GM12878 (cell line): ENCODE measurements around the gene OR13J1. TPM values are rescaled to one million over a fixed set of nuclear protein-coding genes. Genes with fewer than 3 reads are reported as not detected.

ENCODE experiments used
- ATAC-seq: fragments of 200-7000 bp; cut with Tn5 transposase; 3 replicates; pipeline ENCODE4 v1.9.1; 2020; ENCODE audit warnings: mild to moderate bottlenecking, moderate library complexity
- BruUV-seq: library from RNA; stranded (reverse); fragments of 400-500 nt; replicated peaks from 2 replicates; lab custom pipeline; 2021; lab: Mats Ljungman, UMichigan
- CTCF ChIA-PET: fragments of 300-600 bp; sonication (Branson Sonifier 250); formaldehyde crosslinking; extraction: SDS; loops from one replicate; lab custom pipeline; 2021; ENCODE audit warnings: inconsistent platforms; lab: Yijun Ruan, JAX
- POLR2A ChIA-PET: fragments of 350-600 bp; formaldehyde crosslinking; extraction: SDS; loops from one replicate; lab custom pipeline; 2021; ENCODE audit warnings: inconsistent platforms; lab: Charles Lee
- RAD21 ChIA-PET: fragments of 300-600 bp; sonication (Branson Sonifier 250); formaldehyde crosslinking; loops from one replicate; lab custom pipeline; 2023; ENCODE audit warnings: antibody characterized with exemption; ENCODE audit not compliant: unreplicated experiment; lab: Charles Lee
- SMC1A ChIA-PET: fragments of 300-600 bp; sonication (Branson Sonifier 250); formaldehyde crosslinking; loops from one replicate; lab custom pipeline; 2023; ENCODE audit not compliant: unreplicated experiment, uncharacterized antibody; lab: Charles Lee
- DNase-seq: peaks from one replicate; pipeline ENCODE4 v3.0.0-alpha.2; 2011; ENCODE audit warnings: low read depth, low spot score
- FAIRE-seq: peaks from 3 replicates; lab custom pipeline; 2011; peaks lifted over from hg19 to GRCh38; lab: Jason Lieb, UNC
- H2AFZ ChIP-seq: 2 replicates; pipeline ENCODE4 v1.6.0; 2011; ENCODE audit warnings: low read depth, low read length, control low read depth; ENCODE audit not compliant: control insufficient read depth
- H3K27ac ChIP-seq: 2 replicates; pipeline ENCODE4 v1.5.1; 2011; ENCODE audit warnings: control low read depth; ENCODE audit not compliant: control insufficient read depth, insufficient read depth
- H3K27me3 ChIP-seq, 2 experiments: replicated peaks in 1 of 2; 2 replicates each; pipeline versions ENCODE4 v1.6.0 to v1.6.1; 2011; ENCODE audit warnings: low read length in 1 of 2; ENCODE audit not compliant: control insufficient read depth in 2 of 2, insufficient read depth in 2 of 2
- H3K36me3 ChIP-seq, 2 experiments: 2 replicates each; pipeline ENCODE4 v1.5.1; 2011; ENCODE audit warnings: low read length in 1 of 2; ENCODE audit not compliant: control insufficient read depth in 2 of 2, insufficient read depth in 2 of 2
- H3K4me1 ChIP-seq: 2 replicates; pipeline ENCODE4 v1.6.1; 2011; ENCODE audit warnings: mild to moderate bottlenecking, low read length, moderate library complexity, mixed read lengths; ENCODE audit not compliant: control insufficient read depth, insufficient read depth
- H3K4me2 ChIP-seq: 2 replicates; pipeline ENCODE4 v1.6.0; 2011; ENCODE audit warnings: control low read depth; ENCODE audit not compliant: control insufficient read depth, insufficient read depth
- H3K4me3 ChIP-seq: fragments of 200-600 bp; sonication (generic); 2 replicates; pipeline ENCODE4 v1.5.1; 2016
- H3K79me2 ChIP-seq: 2 replicates; pipeline ENCODE4 v1.6.0; 2011; ENCODE audit warnings: low read length; ENCODE audit not compliant: control insufficient read depth, insufficient read depth
- H3K9ac ChIP-seq: 2 replicates; pipeline ENCODE4 v1.8.0; 2011; ENCODE audit warnings: low read length, control low read depth, mixed read lengths; ENCODE audit not compliant: control insufficient read depth, insufficient read depth
- H3K9me3 ChIP-seq: replicated peaks from 3 replicates; pipeline ENCODE4 v1.5.1; 2011; ENCODE audit warnings: mild to moderate bottlenecking, low read length; ENCODE audit not compliant: control insufficient read depth, insufficient read depth
- H4K20me1 ChIP-seq: 2 replicates; pipeline ENCODE4 v1.6.0; 2011; ENCODE audit not compliant: control insufficient read depth, insufficient read depth
- CTCF ChIP-seq, 3 experiments: IDR thresholded peaks in 2 of 3; conservative IDR thresholded peaks in 1 of 3; 2 replicates each; pipeline ENCODE4 v1.5.1; 2011; ENCODE audit warnings: low read depth in 3 of 3, low read length in 3 of 3, mild to moderate bottlenecking in 3 of 3, control low read depth in 2 of 3, moderate library complexity in 2 of 3, inconsistent platforms in 1 of 3, mixed read lengths in 1 of 3; ENCODE audit not compliant: control insufficient read depth in 2 of 3, insufficient read depth in 1 of 3; ENCODE audit errors: extremely low read depth in 1 of 3
- ESRRA ChIP-seq: IDR thresholded peaks from 2 replicates; pipeline ENCODE4 v1.6.1; 2012; ENCODE audit warnings: mild to moderate bottlenecking, low read length, improper control_type of control experiment
- RAD21 ChIP-seq: IDR thresholded peaks from 2 replicates; pipeline ENCODE4 v1.6.1; 2011; ENCODE audit warnings: mild to moderate bottlenecking, low read depth, low read length, moderate library complexity; ENCODE audit not compliant: insufficient read depth
- SMC3 ChIP-seq: IDR thresholded peaks from 2 replicates; pipeline ENCODE4 v1.6.1; 2011; ENCODE audit warnings: low read length, improper control_type of control experiment, borderline replicate concordance
- WGBS: methylation state at CpG from one replicate; pipeline ENCODE4 v1.1.6; 2016; ENCODE audit warnings: low lambda C conversion rate; ENCODE audit not compliant: insufficient replicate concordance, insufficient coverage; ENCODE audit errors: missing lambda C conversion rate; 5-methylcytosine and 5-hydroxymethylcytosine counted together
- in situ Hi-C: fragments of 300-500 bp; cut with MboI; formaldehyde crosslinking; loops from 9 replicates; pipeline ENCODE4 v1.14.3; 2018; ENCODE audit warnings: mixed read lengths
- intact Hi-C: fragments of 100-400 bp; cut with micrococcal nuclease; formaldehyde crosslinking; loops from one replicate; pipeline ENCODE4 v1.14.2; 2022; ENCODE audit not compliant: unreplicated experiment
- polyA plus RNA-seq, 11 experiments: library from polyadenylated mRNA; depleted of rRNA in 4 of 11; unstranded in 6 of 11; stranded (reverse) in 5 of 11; fragments of >200 nt; fragmentation: Nextera tagmentation in 4 of 11; fragmentation: Illumina TruSeq in 1 of 11; extraction: Ambion mirVana in 4 of 11; extraction: Trizol in 1 of 11; gene quantifications; 1 replicate in 1 of 11; 2 replicates in 10 of 11; pipeline versions ENCODE4 v1.2.1 to v1.2.3, GENCODE V29; 2011 to 2016; ENCODE audit warnings: inconsistent platforms in 2 of 11, missing spikeins in 2 of 11, low read depth in 1 of 11
- total RNA-seq, 4 experiments: library from RNA; depleted of rRNA in 3 of 4; stranded (reverse); fragments of >200 nt in 3 of 4; fragmentation: Illumina TruSeq in 1 of 4; extraction: Trizol in 1 of 4; gene quantifications; 2 replicates each; pipeline versions ENCODE4 v1.2.1 to v1.2.3, GENCODE V29; 2013 to 2021

Gene OR13J1
- total and polyA plus RNA-seq, 10 of the 15 experiments (the other 5 are each of a cell fraction or from before 2014, with no cell fraction given), result not detected

DNA sequence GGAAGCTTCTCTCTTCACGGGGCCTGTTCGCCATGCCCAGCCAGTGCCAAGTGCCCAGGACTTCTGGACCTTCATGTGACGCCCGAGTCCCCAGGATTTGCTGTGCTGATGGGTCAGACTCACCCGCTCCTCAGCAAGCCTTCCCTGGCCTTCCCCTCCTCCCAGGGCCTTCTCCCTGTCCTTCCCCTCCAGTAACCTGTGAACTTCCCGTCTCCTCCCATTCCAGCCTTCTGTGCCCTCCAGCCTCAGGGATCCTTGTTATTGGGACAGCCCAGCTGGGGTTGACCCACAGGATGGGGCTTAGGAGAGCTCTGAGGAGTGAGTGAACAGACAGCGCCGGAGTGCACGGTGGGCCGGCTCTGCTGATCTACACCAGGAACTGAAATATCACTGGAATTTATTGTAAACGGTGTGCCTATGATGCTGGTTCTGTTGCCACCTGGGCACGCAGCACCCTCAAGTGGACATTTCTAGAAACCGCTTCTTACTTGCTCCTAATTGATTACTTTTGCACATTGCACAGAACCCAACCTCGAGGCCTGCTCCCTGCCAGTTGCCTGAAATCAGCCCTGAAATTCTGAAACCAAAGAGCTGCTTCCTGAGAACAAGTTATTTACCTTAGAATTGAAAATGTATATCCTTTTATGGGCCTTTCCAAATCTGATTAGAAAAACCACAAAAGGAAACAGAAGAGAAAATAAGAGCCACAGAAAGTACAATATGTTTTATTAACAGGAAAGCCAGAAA lies 40.6 kb upstream of the OR13J1 start:
- ChIA-PET RAD21 (interaction anchor here (1.2 to 1.4 kb wide), 2 partner anchors 10 to 121 kb away, joined by 3 read pairs; no protein-coding TSS in a partner anchor), SMC1A (no interaction called here), POLR2A (no interaction called here), CTCF (interaction anchor here (0.6 to 1.0 kb wide), 4 partner anchors 10 to 191 kb away, joined by 3 to 5 read pairs (median 3); no protein-coding TSS in a partner anchor)
- WGBS, result 46% methylated on average over 14 of the region's 14 CpGs
- H2AFZ ChIP-seq, result no peak overlapping the region
- intact Hi-C loops (no loop called here), in situ Hi-C loops (no loop called here)
- TF ChIP-seq ESRRA (no peak), SMC3 (peak; percentile 31; the same call in 1 of the 2 replicates), RAD21 (peak; percentile 26; the same call in 1 of the 2 replicates), CTCF (IDR thresholded peaks at IDR 0.05 in 2 of 3, conservative IDR thresholded peaks at IDR 0.05 in 1 of 3; ENCODE audit: control insufficient read depth in 2 of 3, extremely low read depth in 1 of 3, insufficient read depth in 1 of 3, low read depth in 3 of 3, low read length in 3 of 3) (peak; percentile 45 to 48 (median 47); a peak in 5 of 6 replicates)
- H3K27ac ChIP-seq, result no peak overlapping the region
- ATAC-seq (peak; percentile 72), FAIRE-seq (no peak), DNase-seq (no peak)
- BruUV-seq, result no TSS peak
- no peak overlapping the region for H3K9ac ChIP-seq
- no peaks in the 10 kb centered on the region; a peak in 1 of 4 replicates for H3K27me3 ChIP-seq
- no peaks in the 10 kb centered on the region for H4K20me1 ChIP-seq
- H3K4me2 ChIP-seq, result no peak overlapping the region
- no peak overlapping the region for H3K4me3 ChIP-seq
- no peaks in the 10 kb centered on the region for H3K36me3 ChIP-seq
- H3K9me3 ChIP-seq, result peaks cover 2% of the 10 kb centered on the region; the same call in 2 of the 3 replicates
- H3K79me2 ChIP-seq, result no peaks in the 10 kb centered on the region
- H3K4me1 ChIP-seq, result no peaks in the 10 kb centered on the region
